GM18868 (cell line): ENCODE measurements around the gene ICAM4.

Experiments
- ATAC-seq: cut with Tn5 transposase; IDR thresholded peaks from one replicate; pipeline ENCODE4 v1.9.1; 2021; ENCODE audit warnings: mild to moderate bottlenecking, moderate library complexity; ENCODE audit not compliant: unreplicated experiment

The ICAM4 gene

DNA sequence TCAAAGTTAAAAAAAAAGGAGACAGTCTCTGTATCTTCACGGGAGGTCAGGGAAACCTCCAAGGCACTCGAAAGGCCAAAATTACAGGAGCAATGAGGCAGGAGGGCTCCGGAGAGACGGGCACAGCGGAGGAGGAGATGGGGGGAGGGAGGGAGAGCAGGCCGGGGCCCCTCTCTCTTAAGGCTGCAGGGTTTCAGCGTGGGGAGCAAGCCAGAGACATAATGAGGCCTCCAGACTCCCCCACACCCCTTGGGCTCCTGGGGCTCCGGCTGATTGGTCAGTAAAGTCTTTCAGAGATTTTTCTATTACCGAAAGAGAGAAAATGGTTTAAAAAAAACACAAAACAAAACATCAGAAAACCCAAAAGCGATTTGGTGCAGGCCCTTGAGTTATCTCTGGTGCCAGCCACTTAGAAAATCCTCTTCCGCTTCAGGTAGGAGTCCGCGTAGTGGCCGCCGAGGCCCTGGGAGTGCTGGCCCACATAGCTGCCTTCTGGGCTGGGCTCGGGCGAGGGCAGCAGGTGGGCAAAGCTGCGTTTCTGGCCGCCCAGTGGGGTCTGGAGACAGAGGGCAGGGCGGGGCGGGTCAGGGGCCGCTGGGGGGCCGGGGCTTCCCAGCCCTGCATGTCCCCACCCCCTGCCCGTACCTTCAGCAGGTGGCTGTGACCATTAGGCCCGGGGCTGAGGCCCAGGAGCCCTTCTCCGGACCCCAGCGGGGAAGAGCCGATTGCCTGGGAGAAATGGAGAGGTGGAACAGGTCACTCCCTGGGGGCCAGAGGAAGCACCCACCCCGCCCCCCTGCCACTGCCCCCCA lies 30.5 kb downstream of the ICAM4 start:
- no peak for ATAC-seq

DNA sequence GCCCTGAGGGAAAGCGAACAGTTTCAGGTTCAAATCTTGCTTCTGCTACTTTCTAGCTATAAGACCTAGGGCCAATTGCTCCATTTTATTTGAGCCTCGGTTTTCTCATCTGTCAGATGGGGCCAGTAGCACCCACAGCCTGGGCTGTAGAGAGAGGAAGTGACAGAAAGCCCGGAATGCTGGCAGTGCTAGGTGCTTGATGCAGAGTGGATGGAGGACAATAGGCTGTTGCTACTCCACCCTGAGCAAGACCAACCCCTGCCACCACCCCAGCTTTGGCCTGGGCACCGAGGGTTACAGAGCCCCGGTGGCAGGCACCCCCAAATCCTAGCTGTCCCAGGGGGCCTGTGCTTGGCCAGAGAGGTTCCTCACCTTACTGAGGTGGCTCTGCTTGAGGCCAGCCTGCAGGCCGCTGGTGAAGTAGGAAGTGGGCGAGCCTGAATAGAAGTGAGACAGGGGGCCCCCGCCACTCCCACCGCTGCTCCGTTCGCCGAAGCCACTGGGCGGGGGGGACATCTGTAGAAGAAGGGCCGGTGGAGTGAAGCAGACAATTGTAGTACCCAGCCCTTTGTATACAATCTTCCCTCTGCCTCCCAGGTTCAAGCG lies 31.2 kb downstream of the ICAM4 start:
- ATAC-seq = no peak

DNA sequence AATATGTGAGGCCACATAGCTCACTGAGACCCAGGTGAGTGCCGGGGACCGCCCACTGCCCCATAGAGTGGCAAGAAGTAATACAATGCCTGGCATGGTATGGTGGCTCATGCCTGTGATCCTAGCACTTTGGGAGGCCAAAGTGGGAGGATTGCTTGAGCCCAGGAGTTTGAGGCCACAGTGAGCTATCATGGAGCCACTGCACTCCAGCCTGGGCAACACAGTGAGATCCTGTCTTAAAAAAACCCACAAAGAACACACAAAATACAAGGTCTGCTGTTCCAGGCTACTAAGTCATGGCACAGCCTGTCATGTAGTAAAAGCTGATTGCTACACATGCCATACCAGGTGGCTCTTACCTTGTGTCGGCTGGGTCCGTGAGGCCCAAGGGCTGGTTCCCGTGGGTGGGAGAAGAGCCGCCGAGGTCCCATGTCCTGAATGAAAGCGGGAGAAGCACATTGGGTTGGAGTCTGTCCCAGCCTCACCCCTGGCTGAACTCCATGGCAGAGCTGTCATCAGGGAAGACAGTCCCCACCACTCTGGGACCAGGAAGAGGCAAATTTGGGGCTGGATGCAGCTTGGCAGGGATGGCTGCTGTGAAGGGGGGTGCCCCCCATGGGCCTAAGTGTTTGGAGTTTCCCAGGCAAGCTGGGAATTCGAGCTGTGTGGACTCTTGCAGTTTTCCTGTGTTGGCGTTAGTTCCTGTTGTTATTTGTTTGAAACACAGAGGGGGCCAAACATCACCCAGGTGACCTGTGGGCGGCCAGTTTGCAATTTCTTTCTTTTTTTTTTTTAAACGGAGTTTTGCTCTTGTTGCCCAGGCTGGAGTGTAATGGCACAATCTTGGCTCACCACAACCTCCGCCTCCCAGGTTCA lies 32.3 kb downstream of the ICAM4 start:
- no peak for ATAC-seq

DNA sequence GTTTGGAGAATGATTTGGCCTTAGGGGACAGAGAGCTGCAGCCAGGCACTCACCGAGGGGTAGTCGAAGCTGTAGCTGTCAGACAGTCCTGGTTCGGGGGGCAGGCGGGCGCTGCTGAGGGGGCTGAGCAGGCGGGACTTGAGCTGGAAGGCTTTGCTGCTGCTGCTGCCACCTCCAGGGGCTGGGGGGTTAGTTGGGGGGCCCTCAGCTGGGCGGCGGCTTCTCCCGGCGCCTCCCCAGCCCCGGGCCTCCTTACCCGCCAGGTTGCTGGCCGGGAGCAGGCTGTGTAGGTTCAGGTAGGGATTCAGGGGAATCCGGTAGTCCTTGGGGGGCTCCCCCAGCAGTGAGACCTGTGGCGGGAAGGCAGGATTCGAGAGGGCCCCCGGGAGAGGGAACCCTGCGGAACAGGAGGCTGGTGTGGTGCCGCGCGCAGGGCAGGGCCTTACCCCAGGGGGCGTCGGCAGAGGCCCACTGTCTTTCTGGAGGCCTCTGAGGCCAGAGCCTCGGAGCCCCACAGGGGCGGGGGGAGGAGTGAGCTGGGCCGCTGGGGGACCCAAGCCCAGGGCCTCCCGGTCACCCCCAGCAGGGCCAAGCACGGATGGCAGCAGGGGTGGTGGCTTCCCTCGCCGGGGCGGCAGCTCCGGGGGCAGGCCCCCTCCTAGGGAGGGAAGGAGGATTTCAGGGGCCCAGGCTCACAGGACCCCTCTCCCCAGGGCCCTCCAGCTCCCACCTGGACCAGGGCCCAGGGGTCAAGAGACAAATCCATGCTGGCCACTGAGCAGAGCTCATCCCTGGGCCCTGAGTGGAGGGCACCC lies 34.1 kb downstream of the ICAM4 start:
- ATAC-seq = no peak

DNA sequence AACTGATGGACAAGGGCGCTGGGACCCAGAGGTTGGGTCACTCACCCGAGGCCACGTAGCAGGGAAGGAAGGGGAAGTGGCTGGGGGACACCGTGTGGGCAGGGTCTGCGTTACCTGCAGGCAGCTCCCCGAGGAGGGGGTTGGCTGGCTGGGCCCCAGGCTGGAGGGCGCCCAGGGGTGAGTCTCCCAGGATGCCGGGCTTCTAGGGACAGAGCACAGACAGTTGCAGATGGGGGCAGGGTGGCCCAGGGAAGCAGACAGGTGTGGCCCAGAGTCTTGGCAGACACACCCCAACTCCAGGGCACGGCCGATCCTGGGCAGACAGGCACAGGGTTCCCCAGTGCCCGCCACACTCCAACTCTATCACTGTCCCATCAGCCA lies 34.7 kb downstream of the ICAM4 start:
- no peak for ATAC-seq

DNA sequence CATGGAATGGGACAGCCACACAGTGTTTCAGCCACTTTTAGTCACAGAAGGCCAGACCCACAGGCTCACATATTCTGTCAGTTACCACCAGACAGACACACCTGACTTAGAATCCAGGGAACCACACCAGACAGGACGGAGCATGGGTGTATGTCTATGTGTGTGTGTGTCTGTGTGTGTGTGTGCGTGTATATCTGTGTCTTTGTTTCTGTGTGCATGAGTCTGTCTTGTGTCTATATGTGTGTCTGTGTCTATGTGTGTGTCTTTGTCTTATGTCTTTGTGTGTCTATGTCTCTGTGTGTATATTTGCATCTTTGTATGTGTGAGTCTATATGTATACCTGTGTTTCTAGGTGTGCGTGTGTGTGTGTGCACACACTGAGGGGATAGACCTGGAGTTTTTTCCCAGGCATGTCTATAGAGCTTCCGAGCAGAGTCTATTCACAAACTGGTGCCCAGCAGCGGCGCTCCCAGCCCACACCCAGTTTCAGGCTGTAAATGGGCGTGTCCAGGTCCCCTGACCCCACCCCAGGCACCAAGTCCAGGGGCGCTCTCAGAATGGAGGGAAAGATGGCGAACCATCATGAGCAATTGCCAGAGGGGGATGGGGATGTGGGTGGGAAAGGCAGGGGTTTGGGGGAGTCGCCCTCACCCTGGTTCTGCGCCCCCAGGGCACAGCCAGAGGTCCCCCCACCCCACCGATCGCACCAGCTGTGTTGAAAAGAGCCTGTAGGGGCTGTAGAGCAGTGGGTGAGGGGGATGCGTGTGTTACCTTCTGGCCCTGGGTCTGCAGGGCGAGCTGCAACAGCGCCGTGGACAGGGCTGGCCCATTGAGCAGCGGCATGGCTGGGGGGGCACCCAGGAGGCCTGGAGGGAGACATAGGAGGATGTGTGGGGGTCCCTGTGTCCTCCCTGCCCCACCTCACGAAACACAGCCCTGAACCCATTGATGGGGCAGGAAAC lies 35.4 kb downstream of the ICAM4 start:
- ATAC-seq = no peak

DNA sequence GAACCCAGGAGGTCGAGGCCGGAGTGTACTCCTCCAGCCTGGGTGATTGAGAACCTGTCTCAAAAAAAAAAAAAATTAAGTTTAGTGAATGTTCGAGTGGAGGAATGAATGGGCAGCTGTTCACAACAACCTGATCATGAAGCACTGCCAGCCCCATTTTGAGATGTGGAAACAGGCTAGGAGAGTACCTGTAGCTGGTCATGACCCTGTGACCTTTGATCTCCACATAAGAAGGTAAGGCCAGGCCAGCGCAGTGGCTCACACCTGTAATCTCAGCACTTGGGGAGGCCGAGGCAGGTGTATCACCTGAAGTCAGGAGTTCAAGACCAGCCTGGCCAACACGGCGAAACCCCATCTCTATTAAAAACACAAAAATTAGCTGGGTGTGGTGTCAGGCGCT lies 39.0 kb downstream of the ICAM4 start:
- ATAC-seq = no peak

DNA sequence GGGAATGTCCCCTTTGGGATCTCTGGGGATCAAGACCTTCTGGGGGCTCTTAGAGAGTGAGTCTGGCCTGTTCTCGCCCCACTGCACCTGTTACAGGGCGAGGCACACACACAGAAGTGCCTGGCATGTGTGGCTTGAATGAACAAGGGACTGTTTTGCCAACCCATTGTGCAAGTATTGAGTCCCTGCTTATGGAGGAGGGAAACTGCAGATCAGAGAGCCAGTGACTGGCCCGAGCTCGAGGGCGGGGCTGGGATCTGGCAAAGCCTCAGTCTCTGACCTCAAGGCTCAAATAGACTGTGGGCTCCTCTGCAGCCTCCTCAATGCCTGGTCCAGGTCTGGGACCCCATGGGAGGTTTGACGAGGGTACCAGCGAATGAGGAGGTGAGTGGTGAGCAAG lies 41.0 kb downstream of the ICAM4 start:
- no peak for ATAC-seq

DNA sequence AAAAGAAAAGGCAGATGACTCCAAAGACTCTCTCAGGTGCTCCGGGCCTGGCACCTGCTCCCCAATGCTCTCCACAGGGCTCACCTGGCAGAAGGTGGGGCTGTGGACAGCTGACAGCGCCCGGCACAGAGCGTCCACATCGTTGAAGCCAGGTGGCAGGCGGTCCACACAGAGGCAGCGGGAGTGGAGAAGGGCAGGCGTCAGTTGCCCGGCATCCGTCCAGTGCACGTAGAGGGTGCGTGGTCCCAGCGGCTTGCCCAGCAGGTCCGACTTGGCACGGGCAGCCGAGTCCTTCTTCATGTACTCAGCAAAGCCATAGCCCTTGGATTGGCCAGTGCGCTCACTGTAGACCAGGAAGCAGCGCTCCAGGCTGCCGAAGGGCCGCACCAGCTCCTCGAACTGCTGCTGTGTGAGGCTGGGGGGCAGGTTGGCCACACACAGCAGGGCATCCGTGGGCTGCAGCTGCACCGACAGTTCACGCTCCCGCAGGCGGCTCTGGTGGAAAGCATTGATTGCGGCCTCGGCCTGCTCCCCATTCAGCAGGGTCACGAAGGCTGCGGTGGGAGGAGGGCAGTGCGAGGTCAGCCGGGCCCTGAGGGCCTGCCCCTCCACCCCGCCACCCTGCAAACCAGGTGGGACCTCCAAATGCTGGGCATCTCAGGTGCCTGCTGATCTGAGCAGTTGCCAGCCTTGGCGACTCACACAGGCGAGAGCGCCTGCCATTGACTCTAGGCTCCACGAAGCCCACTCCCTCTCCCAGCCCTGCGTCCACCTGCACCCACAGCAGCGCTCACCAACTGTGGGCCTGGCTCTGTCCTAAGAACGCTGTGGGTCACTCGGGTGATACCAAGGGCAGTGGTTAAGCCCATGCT lies 42.0 kb downstream of the ICAM4 start:
- no peak for ATAC-seq

DNA sequence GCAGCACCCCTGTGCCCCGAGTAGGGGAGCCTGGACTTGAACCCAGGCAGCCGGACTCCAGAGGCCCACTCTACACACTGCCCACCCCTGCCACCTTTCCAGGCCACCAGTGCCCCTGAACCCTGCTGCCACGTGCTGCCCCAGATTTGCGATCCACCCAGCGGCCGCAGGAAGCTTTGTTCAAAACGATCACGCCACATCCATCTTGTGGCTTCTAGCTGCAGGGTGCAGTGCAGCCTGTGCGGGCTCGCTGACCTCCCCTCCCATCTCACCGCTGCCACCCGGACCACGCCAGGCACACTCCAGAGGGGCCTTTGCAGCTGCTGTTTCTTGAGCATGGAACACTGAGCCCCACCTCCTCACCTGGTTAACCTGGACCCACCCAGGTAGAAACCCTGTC lies 42.8 kb downstream of the ICAM4 start:
- ATAC-seq = no peak

DNA sequence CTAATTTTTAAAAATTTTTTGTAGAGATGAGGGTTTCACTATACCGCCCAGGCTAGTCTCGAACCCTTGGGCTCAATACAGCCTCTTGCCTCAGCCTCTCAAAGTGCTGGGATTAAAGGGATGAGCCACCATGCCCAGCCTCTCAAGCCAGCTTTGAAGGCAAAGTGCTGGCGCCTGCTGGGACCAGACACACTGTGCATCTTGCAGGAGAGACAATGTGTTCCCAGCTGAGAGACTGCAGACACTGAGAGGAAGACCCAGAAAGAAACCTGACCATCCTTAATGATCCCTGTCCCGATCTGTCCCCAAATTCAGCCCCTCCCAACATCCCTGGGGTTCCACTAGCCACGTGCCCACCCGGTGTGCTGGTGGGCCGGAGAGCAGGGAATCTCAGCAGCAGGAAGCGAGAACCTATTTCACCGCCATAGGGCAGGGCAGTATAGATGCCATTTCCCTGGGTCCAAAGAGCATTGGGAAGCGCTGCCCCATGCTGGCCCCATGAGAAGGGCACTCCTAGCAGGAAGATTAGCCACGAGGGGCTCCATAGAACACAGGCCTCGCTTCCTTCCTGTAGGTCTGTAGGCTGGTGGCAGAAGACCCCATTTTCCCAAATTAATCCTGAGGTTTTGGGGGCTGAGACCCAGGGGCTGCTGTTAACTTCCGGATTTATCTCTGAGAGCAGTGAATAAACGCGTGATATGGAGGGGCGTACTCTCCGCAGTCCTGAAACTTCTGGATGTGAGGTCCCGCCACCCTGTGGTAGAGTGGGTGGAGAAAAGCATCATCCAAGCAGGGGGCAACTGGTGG lies 45.6 kb downstream of the ICAM4 start:
- no peak for ATAC-seq

DNA sequence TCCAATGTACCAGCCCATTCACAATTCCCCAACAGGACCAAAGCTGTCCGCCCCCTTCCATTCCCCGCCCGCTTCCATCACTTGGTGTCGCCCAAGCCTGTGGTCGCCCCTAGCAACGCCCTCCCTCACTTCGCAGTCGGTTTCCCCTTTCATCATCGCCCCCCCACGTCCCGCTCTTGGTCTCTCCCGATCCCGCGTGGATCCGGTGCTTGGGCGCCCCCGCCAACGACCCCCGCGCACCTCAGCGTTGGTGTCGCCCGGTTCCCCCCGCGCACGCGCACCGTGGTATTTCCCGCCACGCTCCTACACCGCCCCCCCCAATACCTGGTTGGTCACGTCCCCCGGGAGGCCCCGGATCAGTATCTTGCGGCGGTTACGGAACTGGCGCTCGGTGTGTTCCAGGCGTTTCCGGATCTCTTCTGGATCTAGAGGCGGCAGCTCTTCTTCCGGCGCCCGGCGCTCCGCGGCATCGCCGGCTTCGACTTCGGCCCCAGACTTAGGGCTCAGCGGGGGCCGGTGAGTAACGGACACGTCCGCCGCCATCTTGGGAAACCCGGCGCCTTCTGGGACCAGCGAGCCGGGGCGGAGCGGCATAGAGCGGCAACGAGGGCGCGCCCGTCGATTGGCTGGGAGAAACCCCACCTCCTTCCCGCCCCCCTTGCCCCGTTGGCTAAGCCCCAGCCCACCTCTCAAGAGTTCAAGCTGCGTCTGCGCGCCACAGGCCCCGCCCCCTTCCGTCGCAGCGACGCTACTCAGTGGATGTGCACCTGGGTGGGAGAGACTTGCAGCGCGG lies 46.4 kb downstream of the ICAM4 start, which contains the start of gene RAVER1:
Gene RAVER1 (minus strand): TSS at position 565 of the 793 bp plus-strand sequence. CDS start 22 bp downstream, at position 543.
- ATAC-seq = peak; percentile 87

DNA sequence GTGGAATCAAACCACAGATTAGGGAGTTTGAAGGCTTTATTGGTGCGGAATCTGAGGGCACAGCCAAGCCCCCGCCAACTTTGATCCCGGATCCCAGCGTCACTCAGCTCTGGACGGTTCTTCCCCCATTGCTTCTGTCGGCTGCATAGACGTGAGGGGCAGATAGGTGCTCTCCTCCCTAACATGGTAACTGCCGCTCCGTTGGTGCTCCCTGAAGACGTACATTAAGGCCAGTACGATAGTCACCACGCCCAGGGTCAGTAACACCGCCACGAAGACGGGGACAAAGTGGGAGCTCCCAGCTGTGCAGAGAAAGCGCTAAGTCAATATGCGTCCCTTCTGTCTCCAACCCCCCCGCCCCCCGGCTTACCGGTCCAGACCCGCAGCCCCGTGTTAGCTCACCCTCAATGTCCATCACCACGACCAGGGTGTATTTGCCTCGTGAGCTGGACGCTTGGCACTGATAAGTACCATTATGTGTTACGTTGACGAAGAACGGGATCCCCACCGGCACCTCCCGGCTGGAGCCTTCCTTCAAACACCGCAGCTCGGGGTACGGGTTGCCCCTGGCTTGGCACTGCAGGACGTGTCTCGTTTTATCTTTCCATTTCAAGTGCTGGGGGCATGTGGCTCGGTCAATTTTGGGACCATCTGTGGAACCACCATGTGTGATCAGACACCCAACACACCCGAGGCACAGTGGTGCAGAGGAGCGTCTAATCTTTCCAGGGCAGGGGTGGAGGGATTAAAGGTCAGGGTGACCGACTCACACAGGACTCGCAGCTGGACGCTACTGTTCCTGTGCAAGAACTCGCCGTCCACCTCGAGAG lies 47.2 kb downstream of the ICAM4 start:
- no peak for ATAC-seq

DNA sequence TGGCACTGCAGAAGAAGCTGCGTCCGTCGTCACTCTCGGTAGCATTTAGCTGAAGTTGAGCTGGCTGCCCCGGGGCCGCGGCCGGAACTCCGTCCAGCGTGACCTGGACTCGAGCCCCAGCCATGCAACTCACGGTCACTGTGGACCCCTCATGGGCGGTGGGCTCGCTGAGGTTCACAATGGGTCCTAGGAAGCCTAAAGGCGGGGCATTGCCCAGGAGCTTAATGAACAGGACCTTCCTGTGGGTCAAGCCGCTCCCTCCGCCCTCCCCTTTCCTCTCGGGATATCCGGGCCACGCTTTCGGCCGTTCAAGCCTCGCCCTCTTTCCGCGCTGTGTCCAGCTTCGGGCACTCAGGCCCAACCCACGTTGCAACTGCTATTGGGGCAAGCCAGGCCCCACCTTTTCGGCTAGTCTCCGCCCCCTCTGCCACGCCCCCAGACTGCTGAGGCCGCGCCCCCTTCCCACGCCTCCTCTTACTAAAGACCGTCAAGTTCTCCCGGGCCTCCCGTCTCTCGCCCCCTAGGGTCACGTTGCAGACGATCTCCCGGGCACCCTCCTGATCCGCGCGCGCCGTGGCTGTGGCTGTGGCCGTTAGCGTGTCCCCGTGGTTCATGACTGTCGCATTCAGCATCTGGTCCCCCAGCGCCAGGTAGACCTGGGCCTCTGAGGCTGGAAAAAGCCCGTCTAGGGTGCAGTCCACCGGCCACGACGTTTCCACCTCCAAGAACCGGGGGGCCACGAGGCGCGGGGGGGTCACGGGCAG lies 48.0 kb downstream of the ICAM4 start:
- ATAC-seq = no peak

DNA sequence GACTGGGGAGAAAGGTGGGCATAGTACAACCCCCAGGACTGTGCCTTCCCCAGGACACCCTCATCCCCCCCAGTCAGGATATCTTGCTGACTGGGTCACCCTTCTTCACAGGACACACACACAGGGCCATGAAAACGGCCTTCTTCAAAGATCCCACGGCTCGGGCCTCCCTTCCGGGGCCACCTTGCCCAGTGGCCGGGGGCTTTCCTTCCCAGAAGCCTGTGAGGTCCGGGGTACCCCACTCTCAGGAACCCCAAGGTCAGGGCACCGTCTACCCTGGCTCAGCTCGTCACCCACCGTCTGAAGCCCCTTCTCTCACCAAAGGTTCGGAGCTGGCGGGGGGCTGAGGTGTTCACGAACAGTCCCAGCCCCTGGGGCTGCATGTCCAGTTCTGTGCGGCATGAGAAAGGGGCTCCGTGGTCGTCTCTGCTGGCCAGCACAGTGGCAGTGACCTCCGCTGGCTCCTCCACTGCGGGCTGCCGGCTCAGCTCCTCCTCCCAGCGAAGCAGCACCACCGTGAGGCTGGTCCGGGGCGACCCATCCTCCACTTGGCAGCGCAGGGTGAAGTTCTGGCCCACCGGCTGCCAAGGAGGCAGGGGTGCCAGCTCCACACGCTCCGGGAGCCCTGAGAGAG lies 48.7 kb downstream of the ICAM4 start:
- ATAC-seq = no peak
